Measurements from ENCODE around the gene F8. TPM values are rescaled to one million over a fixed set of nuclear protein-coding genes. Genes with fewer than 3 reads are reported as not detected.

F8 gene
- total RNA-seq, 1 donor from 2014 or later, result 37.5 TPM

DNA sequence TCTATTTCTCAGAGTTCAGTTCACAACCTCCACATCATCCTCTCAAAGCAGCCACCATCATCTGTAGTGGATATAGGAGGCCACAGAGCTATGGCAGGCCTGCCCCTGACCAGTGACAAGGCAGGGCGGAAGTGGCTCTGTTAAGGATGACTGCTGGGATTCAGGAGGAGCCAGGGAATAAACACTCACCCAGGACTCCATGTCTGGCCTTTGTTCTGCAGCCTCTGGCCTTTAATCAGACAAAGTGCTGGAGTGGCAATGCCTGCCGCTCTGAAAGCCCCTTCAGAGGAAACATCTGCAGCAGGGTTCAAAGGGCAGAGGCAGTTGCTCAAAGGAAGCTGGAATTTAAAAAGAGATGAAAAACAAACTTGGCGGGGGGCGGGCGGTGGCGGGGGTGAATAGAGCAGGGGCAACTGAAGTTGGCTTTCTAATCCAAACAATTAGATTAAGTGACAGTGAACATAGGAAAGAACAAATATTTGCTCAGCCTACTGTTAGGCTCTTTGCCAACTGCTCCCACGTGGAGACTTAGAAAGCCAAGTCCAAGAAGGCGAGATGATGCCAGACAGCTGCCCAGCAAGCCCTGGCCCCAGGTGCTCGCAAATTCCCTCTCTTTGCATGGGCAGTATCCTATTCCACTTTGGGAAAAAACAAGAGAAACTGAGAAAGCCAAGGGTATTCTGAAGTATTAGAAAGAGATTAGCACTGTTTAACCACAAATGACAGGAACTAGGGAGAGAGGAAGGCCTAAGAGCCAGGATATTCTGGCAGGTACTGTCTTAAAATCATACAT, 222.8 kb downstream of the F8 start:
- no peak for TF ChIP-seq CTCF (IDR thresholded peaks at IDR 0.05)
- DNase-seq (no peak), ATAC-seq (peak; percentile 35 to 51)
- H3K27me3 ChIP-seq (ENCODE audit: low read depth), result no peaks in the 10 kb centered on the region
- H3K9me3 ChIP-seq, result no peaks in the 10 kb centered on the region
- no peak overlapping the region for H3K4me3 ChIP-seq
- H3K4me1 ChIP-seq, result peaks cover 30% of the 10 kb centered on the region
- H3K27ac ChIP-seq, result peak overlapping the region; percentile 49
- no peaks in the 10 kb centered on the region for H3K36me3 ChIP-seq
- intact Hi-C loops (cut with DNase I), result no loop called here

DNA sequence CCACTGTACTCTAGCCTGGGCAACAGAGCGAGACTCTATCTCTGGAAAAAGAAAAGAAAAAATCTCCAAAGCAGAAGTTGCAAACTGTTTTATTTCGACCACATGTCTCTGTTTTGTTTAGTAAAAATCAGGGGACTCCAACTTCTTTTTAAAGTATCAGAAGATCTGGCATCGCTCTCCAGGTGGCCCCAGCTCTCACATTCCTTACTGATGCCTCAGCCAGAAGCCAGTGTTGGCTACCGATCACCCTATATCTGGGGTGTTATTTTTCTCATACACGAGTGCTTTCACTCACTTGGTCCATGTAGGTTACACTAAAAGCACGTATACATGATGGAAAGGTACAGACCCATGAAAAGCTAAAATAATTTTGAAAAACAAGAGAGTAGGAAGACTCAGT, 225.5 kb downstream of the F8 start:
- Histone ChIP-seq H3K27me3 (ENCODE audit: low read depth) (no peaks in the 10 kb centered on the region), H3K36me3 (no peaks in the 10 kb centered on the region), H3K4me1 (peaks cover 26% of the 10 kb centered on the region), H3K9me3 (no peaks in the 10 kb centered on the region), H3K27ac (no peak overlapping the region), H3K4me3 (no peak overlapping the region)
- intact Hi-C loops (cut with DNase I), result no loop called here
- no peak for DNase-seq
- no peak for TF ChIP-seq CTCF (IDR thresholded peaks at IDR 0.05)
- no peak for ATAC-seq

DNA sequence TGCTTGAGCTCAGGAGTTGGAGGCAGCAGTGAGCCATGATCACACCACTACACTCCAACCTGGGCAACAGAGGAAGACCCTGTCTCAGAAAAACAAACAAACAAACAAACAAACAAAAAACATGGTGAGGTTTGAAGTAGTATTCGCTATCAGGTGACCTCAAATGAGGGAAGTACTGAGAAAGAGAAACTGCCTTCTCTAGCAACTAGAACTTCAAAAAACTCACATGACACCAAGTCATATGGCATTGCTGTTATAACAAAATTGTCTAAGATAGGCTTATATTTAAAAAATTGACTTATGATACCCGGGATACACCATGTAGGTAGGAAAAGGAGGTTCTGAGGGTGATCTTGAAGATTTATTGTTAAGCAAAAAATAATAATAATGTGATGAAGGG, 227.5 kb downstream of the F8 start:
- Histone ChIP-seq H3K9me3 (no peaks in the 10 kb centered on the region), H3K27me3 (ENCODE audit: low read depth) (no peaks in the 10 kb centered on the region), H3K4me3 (no peak overlapping the region), H3K4me1 (peaks cover 20% of the 10 kb centered on the region), H3K36me3 (no peaks in the 10 kb centered on the region), H3K27ac (no peak overlapping the region)
- DNase-seq, result no peak
- intact Hi-C loops (cut with DNase I), result no loop called here
- ATAC-seq, result no peak
- TF ChIP-seq CTCF (IDR thresholded peaks at IDR 0.05), result no peak

DNA sequence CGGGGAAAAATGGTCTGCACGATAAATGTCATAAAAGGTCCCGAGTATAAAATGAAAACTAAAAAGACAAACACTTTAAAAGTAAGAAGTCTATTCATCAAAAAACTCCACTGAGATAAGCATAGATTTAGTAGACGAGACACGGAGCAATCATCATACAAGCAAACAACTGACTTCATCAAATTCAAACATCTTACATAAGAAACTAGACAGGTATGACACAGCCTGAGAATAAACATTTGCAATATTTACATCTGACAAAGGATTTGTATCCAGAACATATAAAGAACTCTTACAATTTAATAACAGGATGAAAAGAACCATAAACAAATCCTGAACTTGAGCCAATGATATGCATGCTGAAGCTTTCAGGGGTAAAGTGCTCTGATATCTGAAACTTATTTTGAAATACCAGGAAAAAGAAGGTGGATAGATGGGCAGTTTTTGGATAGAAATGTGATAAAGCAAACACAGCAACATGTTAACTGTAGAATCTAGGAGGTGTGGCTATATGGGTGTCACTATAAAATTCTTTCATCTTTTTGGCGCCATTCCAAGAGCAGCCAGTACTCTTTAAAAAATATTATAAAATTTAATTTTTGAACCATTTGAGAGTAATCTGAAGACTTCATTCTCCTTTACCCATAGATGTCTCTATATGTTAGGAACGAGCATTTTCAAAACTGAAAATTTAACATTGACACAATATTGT, 229.3 kb downstream of the F8 start:
- TF ChIP-seq CTCF (IDR thresholded peaks at IDR 0.05), result no peak
- H3K9me3 ChIP-seq, result no peaks in the 10 kb centered on the region
- H3K4me1 ChIP-seq, result peaks cover 6% of the 10 kb centered on the region
- H3K4me3 ChIP-seq, result no peak overlapping the region
- no peaks in the 10 kb centered on the region for H3K27me3 ChIP-seq (ENCODE audit: low read depth)
- ATAC-seq, result peak in 1 of 2 donors; percentile 54
- H3K36me3 ChIP-seq, result no peaks in the 10 kb centered on the region
- H3K27ac ChIP-seq, result no peak overlapping the region
- intact Hi-C loops (cut with DNase I), result no loop called here
- no peak for DNase-seq

DNA sequence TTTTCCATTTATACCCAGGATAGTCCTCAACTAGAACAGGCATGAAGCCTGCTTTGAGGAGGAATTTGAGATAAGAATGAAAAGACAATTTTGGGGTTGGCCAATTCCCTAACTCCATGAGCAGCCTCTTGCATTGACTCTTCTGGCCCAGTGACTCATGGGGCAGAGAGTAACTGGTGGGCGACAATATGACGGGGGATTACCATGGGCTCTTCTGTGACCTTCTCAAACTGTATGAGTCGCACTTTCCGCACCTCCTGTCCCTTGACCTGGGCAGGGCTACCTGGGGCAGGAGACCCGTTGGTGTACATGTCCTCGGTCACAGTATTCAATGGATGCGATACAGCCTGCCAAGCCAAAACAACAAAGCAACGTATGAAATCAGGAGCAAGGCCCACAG, 230.6 kb downstream of the F8 start:
- no peak for TF ChIP-seq CTCF (IDR thresholded peaks at IDR 0.05)
- ATAC-seq (no peak), DNase-seq (no peak)
- Histone ChIP-seq H3K9me3 (no peaks in the 10 kb centered on the region), H3K27ac (no peak overlapping the region), H3K4me1 (peaks cover 3% of the 10 kb centered on the region), H3K27me3 (ENCODE audit: low read depth) (no peaks in the 10 kb centered on the region), H3K4me3 (no peak overlapping the region), H3K36me3 (no peaks in the 10 kb centered on the region)
- intact Hi-C loops (cut with DNase I), result no loop called here

Data from lower lobe of right lung (tissue), 2 donors.